OCI-LY3 (cell line): ENCODE measurements around the gene PPP1R9A.

Source experiments
- H2AFZ ChIP-seq: fragments of 200-600, 300-600 bp; shearing (Covaris generic); 2 replicates; pipeline ENCODE4 v1.6.0; 2014; ENCODE audit warnings: antibody characterized with exemption, low read depth, low read length
- H3K27ac ChIP-seq: fragments of 200-600, 300-600 bp; sonication (generic); 2 replicates; pipeline ENCODE4 v1.5.1; 2014; ENCODE audit warnings: mild to moderate bottlenecking, low read length, moderate library complexity, mixed read lengths
- H3K27me3 ChIP-seq: fragments of 200-600, 300-600 bp; sonication (generic); 2 replicates; pipeline ENCODE4 v1.6.1; 2014; ENCODE audit warnings: low read depth, low read length, mixed read lengths
- H3K36me3 ChIP-seq: fragments of 200-600, 300-600 bp; sonication (generic); replicated peaks from 2 replicates; pipeline ENCODE3; 2014; ENCODE audit warnings: low read depth, low read length, mixed read lengths
- H3K4me1 ChIP-seq: fragments of 300-600, 200-600 bp; sonication (generic); 2 replicates; pipeline ENCODE4 v1.6.1; 2014; ENCODE audit warnings: low read length, mixed read lengths
- H3K4me2 ChIP-seq: fragments of 200-600, 300-600 bp; sonication (generic); 2 replicates; pipeline ENCODE4 v1.6.1; 2014; ENCODE audit warnings: low read length, mixed read lengths
- H3K4me3 ChIP-seq: fragments of 300-600, 200-600 bp; sonication (generic); 2 replicates; pipeline ENCODE4 v1.5.1; 2014; ENCODE audit warnings: antibody characterized with exemption, mild to moderate bottlenecking, low read length, moderate library complexity
- H3K79me2 ChIP-seq: fragments of 300-600, 200-600 bp; shearing (Covaris generic); 2 replicates; pipeline ENCODE4 v1.6.1; 2014; ENCODE audit warnings: mild to moderate bottlenecking, low read length, mixed read lengths
- H3K9ac ChIP-seq: fragments of 300-600, 200-600 bp; shearing (Covaris generic); 2 replicates; pipeline ENCODE4 v1.6.0; 2014; ENCODE audit warnings: mild to moderate bottlenecking, low read length, moderate library complexity
- H3K9me3 ChIP-seq: fragments of 200-600, 300-600 bp; shearing (Covaris generic); 2 replicates; pipeline ENCODE4 v1.6.1; 2014; ENCODE audit warnings: low read length, mixed read lengths; ENCODE audit not compliant: insufficient read depth
- H4K20me1 ChIP-seq: fragments of 200-600, 300-600 bp; sonication (generic); 2 replicates; pipeline ENCODE4 v1.6.1; 2016; ENCODE audit warnings: low read length, mixed read lengths; ENCODE audit not compliant: insufficient read depth
- CTCF ChIP-seq: fragments of 200-600, 300-600 bp; sonication (generic); IDR thresholded peaks from 2 replicates; pipeline ENCODE4 v1.5.1; 2014; ENCODE audit warnings: antibody characterized with exemption, low read length, low read depth
- EZH2phosphoT487 ChIP-seq: fragments of 200-600 bp; shearing (Covaris generic); IDR thresholded peaks from 2 replicates; pipeline ENCODE4 v1.6.1; 2018; ENCODE audit warnings: antibody characterized with exemption, mixed run types, low read depth

PPP1R9A gene

GRCh38 chr7:95132500-95132899 is 225.1 kb downstream of the PPP1R9A start:
- Histone ChIP-seq H3K27ac (no peak overlapping the region), H3K27me3 (no peaks in the 10 kb centered on the region), H3K79me2 (no peaks in the 10 kb centered on the region), H3K36me3 (no peaks in the 10 kb centered on the region), H3K4me2 (no peak overlapping the region), H3K9ac (no peak overlapping the region), H4K20me1 (no peaks in the 10 kb centered on the region), H3K4me3 (no peak overlapping the region), H3K4me1 (no peaks in the 10 kb centered on the region), H2AFZ (no peak overlapping the region), H3K9me3 (no peaks in the 10 kb centered on the region)
- no peak for TF ChIP-seq EZH2phosphoT487
- no peak for TF ChIP-seq CTCF

DNA sequence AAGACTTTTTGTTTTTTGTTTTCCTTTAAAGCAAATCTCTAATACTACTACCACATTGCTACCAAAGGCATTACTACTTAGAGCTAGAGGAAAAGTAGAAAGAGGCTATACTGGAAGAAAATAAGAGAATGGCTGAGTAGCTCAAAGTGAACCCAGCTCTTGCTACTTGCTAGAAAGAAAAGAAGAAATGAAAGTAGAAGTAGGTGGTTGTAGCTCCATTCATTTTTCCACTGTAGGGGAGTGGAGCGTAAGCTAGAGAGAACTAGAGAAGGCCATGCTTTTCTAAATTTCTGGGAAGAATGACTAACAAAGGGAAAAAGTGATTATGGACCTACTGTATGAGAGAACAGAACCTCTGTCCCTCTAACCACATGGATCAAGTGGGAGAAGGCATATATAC is 232.5 kb downstream of the PPP1R9A start:
- Histone ChIP-seq H3K36me3 (no peaks in the 10 kb centered on the region), H3K9ac (no peak overlapping the region), H3K4me3 (no peak overlapping the region), H3K27me3 (no peaks in the 10 kb centered on the region), H3K27ac (no peak overlapping the region), H3K79me2 (no peaks in the 10 kb centered on the region), H3K4me1 (no peaks in the 10 kb centered on the region), H2AFZ (no peak overlapping the region), H3K4me2 (no peak overlapping the region), H4K20me1 (no peaks in the 10 kb centered on the region), H3K9me3 (no peaks in the 10 kb centered on the region)
- TF ChIP-seq CTCF = no peak
- no peak for TF ChIP-seq EZH2phosphoT487

GRCh38 chr7:95141755-95142154 is 234.4 kb downstream of the PPP1R9A start:
- no peaks in the 10 kb centered on the region for H3K27me3 ChIP-seq
- H3K9ac ChIP-seq = no peak overlapping the region
- no peaks in the 10 kb centered on the region for H3K9me3 ChIP-seq
- H3K79me2 ChIP-seq = no peaks in the 10 kb centered on the region
- H3K27ac ChIP-seq = no peak overlapping the region
- no peak overlapping the region for H3K4me2 ChIP-seq
- TF ChIP-seq CTCF = no peak
- no peak for TF ChIP-seq EZH2phosphoT487
- no peaks in the 10 kb centered on the region for H3K36me3 ChIP-seq
- no peak overlapping the region for H2AFZ ChIP-seq
- H4K20me1 ChIP-seq = no peaks in the 10 kb centered on the region
- no peaks in the 10 kb centered on the region for H3K4me1 ChIP-seq
- H3K4me3 ChIP-seq = no peak overlapping the region

GRCh38 chr7:95144256-95144655 is 236.9 kb downstream of the PPP1R9A start:
- Histone ChIP-seq H3K27me3 (no peaks in the 10 kb centered on the region), H3K9me3 (no peaks in the 10 kb centered on the region), H2AFZ (no peak overlapping the region), H3K4me1 (no peaks in the 10 kb centered on the region), H3K9ac (no peak overlapping the region), H3K79me2 (no peaks in the 10 kb centered on the region), H3K4me3 (no peak overlapping the region), H3K36me3 (no peaks in the 10 kb centered on the region), H3K27ac (no peak overlapping the region), H4K20me1 (no peaks in the 10 kb centered on the region), H3K4me2 (no peak overlapping the region)
- no peak for TF ChIP-seq CTCF
- no peak for TF ChIP-seq EZH2phosphoT487
